Skeletal muscle satellite cell (primary cell): Measurements from ENCODE around the gene EED. TPM values are rescaled to one million over a fixed set of nuclear protein-coding genes. Genes with fewer than 3 reads are reported as not detected.
"Not testable (repeated sequence)": the region's sequence is repeated elsewhere in the genome, so short reads cannot be mapped to it uniquely, and the experiment has no call there.

Source experiments
- H3K27me3 ChIP-seq: 2 replicates; pipeline ENCODE4 v1.7.0; 2013; ENCODE audit warnings: low read length; ENCODE audit not compliant: control insufficient read depth, insufficient read depth
- H3K36me3 ChIP-seq: 2 replicates; pipeline ENCODE4 v1.7.0; 2013; ENCODE audit warnings: mild to moderate bottlenecking, control low read depth, low read length; ENCODE audit not compliant: insufficient read depth
- H3K4me1 ChIP-seq: 2 replicates; pipeline ENCODE4 v1.7.0; 2013; ENCODE audit warnings: low read length; ENCODE audit not compliant: control insufficient read depth, insufficient read depth
- H3K4me2 ChIP-seq: 2 replicates; pipeline ENCODE4 v1.7.0; 2013; ENCODE audit warnings: mild to moderate bottlenecking, low read length
- H3K4me3 ChIP-seq: 2 replicates; pipeline ENCODE4 v1.7.0; 2013; ENCODE audit warnings: low read length
- H3K9ac ChIP-seq: 2 replicates; pipeline ENCODE4 v1.7.0; 2013; ENCODE audit warnings: mild to moderate bottlenecking, low read depth, low read length, moderate library complexity
- H3K9me3 ChIP-seq: replicated peaks from 2 replicates; pipeline ENCODE4 v1.7.0; 2013; ENCODE audit warnings: mild to moderate bottlenecking, control low read depth, low read length
- small RNA-seq: library from RNA; depleted of rRNA; stranded (forward); fragments of <200 nt; gene quantifications from one replicate; pipeline ENCODE3, GENCODE V24; 2012

Gene EED

GRCh38 chr11:86303257-86303656, 58.7 kb downstream of the EED start:
- Histone ChIP-seq H3K9me3 (no peaks in the 10 kb centered on the region), H3K9ac (peak overlapping the region; percentile 91), H3K4me3 (peak overlapping the region; percentile 86), H3K4me2 (peak overlapping the region; percentile 84), H3K4me1 (peaks cover 10% of the 10 kb centered on the region), H3K27me3 (peaks cover 3% of the 10 kb centered on the region), H3K36me3 (peaks cover 3% of the 10 kb centered on the region)

DNA sequence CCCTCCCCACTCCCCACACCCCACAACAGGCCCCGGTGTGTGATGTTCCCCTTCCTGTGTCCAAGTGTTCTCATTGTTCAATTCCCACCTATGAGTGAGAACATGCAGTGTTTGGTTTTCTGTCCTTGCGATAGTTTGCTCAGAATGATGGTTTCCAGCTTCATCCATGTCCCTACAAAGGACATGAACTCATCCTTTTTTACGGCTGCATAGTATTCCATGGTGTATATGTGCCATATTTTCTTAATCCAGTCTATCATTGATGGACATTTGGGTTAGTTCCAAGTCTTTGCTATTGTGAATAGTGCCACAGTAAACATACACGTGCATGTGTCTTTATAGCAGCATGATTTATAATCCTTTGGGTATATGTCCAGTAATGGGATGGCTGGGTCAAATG, 64.2 kb downstream of the EED start:
- not testable (repeated sequence) for H3K4me2 ChIP-seq, H3K9me3 ChIP-seq, H3K4me3 ChIP-seq, H3K9ac ChIP-seq, H3K36me3 ChIP-seq, H3K4me1 ChIP-seq, H3K27me3 ChIP-seq

DNA sequence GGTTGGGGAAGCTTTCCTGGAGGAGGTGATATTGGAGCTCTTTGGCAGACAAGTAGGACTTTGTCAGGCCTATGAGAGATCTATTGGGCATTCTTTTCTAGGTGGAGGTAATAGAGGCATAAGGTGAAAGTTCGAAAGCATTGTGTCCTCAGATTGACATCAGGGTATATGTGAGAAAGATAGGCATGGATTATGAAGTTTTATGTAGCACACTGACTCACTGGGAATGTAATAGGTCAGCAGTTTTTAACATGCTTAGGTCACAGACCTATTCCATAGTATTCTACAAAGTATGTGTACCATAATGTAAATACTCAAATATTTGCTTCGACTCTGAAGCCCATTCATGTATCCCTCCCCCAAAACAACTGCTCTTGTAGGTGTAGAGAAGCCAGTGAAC, 69.2 kb downstream of the EED start:
- no peaks in the 10 kb centered on the region for H3K36me3 ChIP-seq
- no peaks in the 10 kb centered on the region for H3K27me3 ChIP-seq

GRCh38 chr11:86314636-86315035, 70.1 kb downstream of the EED start:
- Histone ChIP-seq H3K4me3 (no peak overlapping the region), H3K4me2 (no peak overlapping the region), H3K9me3 (no peaks in the 10 kb centered on the region), H3K9ac (no peak overlapping the region), H3K4me1 (no peaks in the 10 kb centered on the region), H3K27me3 (no peaks in the 10 kb centered on the region), H3K36me3 (no peaks in the 10 kb centered on the region)

More for the DNA sequence above, 69.2 kb downstream of the EED start:
- Histone ChIP-seq H3K9ac (no peak overlapping the region), H3K4me2 (no peak overlapping the region), H3K4me1 (no peaks in the 10 kb centered on the region), H3K9me3 (no peaks in the 10 kb centered on the region), H3K4me3 (no peak overlapping the region)

Small RNAs within 50 kb of the gene (small RNA-seq; reads per million reads assigned to genes)
- not detected for gene RF00017
- not detected for gene RN7SL225P
